ENCODE results near the gene AVP. TPM values are rescaled to one million over a fixed set of nuclear protein-coding genes. Genes with fewer than 3 reads are reported as not detected.

The AVP gene
- total RNA-seq, 1 donor from 2014 or later: not detected

GRCh38 chr20:3088031-3088430 is 3.5 kb upstream of the AVP start:
- H3K36me3 Mint-ChIP-seq (ENCODE audit: low read depth, unreplicated experiment): peaks cover 3% of the 10 kb centered on the region
- no peak overlapping the region for H3K27ac Mint-ChIP-seq (ENCODE audit: unreplicated experiment)
- H3K4me3 Mint-ChIP-seq (ENCODE audit: unreplicated experiment): no peak overlapping the region
- TF ChIP-seq CTCF (IDR thresholded peaks at IDR 0.05; ENCODE audit: unreplicated experiment): no peak
- no peak for DNase-seq (ENCODE audit: low spot score)
- H3K9me3 Mint-ChIP-seq (ENCODE audit: unreplicated experiment): no peaks in the 10 kb centered on the region
- peaks cover 6% of the 10 kb centered on the region for H3K27me3 Mint-ChIP-seq (ENCODE audit: unreplicated experiment)
- peaks cover 2% of the 10 kb centered on the region for H3K4me1 Mint-ChIP-seq (ENCODE audit: unreplicated experiment)

GRCh38 chr20:3085571-3086072 is 1.1 kb upstream of the AVP start:
- peaks cover 13% of the 10 kb centered on the region for H3K27me3 Mint-ChIP-seq (ENCODE audit: unreplicated experiment)
- no peaks in the 10 kb centered on the region for H3K36me3 Mint-ChIP-seq (ENCODE audit: low read depth, unreplicated experiment)
- DNase-seq (ENCODE audit: low spot score): no peak
- H3K9me3 Mint-ChIP-seq (ENCODE audit: unreplicated experiment): no peaks in the 10 kb centered on the region
- no peak overlapping the region for H3K27ac Mint-ChIP-seq (ENCODE audit: unreplicated experiment)
- H3K4me3 Mint-ChIP-seq (ENCODE audit: unreplicated experiment): no peak overlapping the region
- TF ChIP-seq CTCF (IDR thresholded peaks at IDR 0.05; ENCODE audit: unreplicated experiment): no peak
- H3K4me1 Mint-ChIP-seq (ENCODE audit: unreplicated experiment): no peaks in the 10 kb centered on the region

- Mint-ChIP-seq H3K9me3 (ENCODE audit: unreplicated experiment) (no peaks in the 10 kb centered on the region), H3K27ac (ENCODE audit: unreplicated experiment) (no peak overlapping the region), H3K4me3 (ENCODE audit: unreplicated experiment) (no peak overlapping the region)
Measured at GRCh38 chr20:3084986-3085360, 449 bp upstream of the AVP start.

GRCh38 chr20:3082955-3083952 is 1.3 kb downstream of the AVP start:
- H3K9me3 Mint-ChIP-seq (ENCODE audit: unreplicated experiment): no peaks in the 10 kb centered on the region
- H3K27me3 Mint-ChIP-seq (ENCODE audit: unreplicated experiment): peaks cover 15% of the 10 kb centered on the region
- no peaks in the 10 kb centered on the region for H3K4me1 Mint-ChIP-seq (ENCODE audit: unreplicated experiment)
- no peak overlapping the region for H3K4me3 Mint-ChIP-seq (ENCODE audit: unreplicated experiment)
- no peaks in the 10 kb centered on the region for H3K36me3 Mint-ChIP-seq (ENCODE audit: low read depth, unreplicated experiment)
- no peak for TF ChIP-seq CTCF (IDR thresholded peaks at IDR 0.05; ENCODE audit: unreplicated experiment)
- DNase-seq (ENCODE audit: low spot score): no peak
- H3K27ac Mint-ChIP-seq (ENCODE audit: unreplicated experiment): no peak overlapping the region

More at GRCh38 chr20:3084986-3085360, 449 bp upstream of the AVP start:
- no peak for DNase-seq (ENCODE audit: low spot score)
- no peaks in the 10 kb centered on the region for H3K4me1 Mint-ChIP-seq (ENCODE audit: unreplicated experiment)
- H3K27me3 Mint-ChIP-seq (ENCODE audit: unreplicated experiment): peaks cover 15% of the 10 kb centered on the region
- no peaks in the 10 kb centered on the region for H3K36me3 Mint-ChIP-seq (ENCODE audit: low read depth, unreplicated experiment)
- no peak for TF ChIP-seq CTCF (IDR thresholded peaks at IDR 0.05; ENCODE audit: unreplicated experiment)

All from endothelial cell (in vitro differentiated cells).